GM12878 (cell line): ENCODE data around the gene GDI2. TPM values are rescaled to one million over a fixed set of nuclear protein-coding genes. Genes with fewer than 3 reads are reported as not detected.
A peak's percentile ranks its signal among the peaks of the same experiment; 100 is the strongest.

Experiments used
- ASH2L ChIP-seq: fragments of 300-600, 200-600 bp; sonication (generic); IDR thresholded peaks from 2 replicates; pipeline ENCODE4 v1.6.1; 2017; ENCODE audit warnings: low read depth, mild to moderate bottlenecking, borderline replicate concordance
- CBX3 ChIP-seq: fragments of 200-600 bp; sonication (generic); IDR thresholded peaks from 2 replicates; pipeline ENCODE4 v1.6.1; 2016; ENCODE audit warnings: low read depth, borderline replicate concordance
- HDAC6 ChIP-seq: fragments of 200-600 bp; sonication (generic); IDR thresholded peaks from one replicate; pipeline ENCODE4 v1.8.0; 2017; ENCODE audit warnings: antibody characterized with exemption; ENCODE audit not compliant: unreplicated experiment
- MTA2 ChIP-seq: fragments of 450-650 bp; IDR thresholded peaks from 2 replicates; pipeline ENCODE4 v1.6.1; 2016; ENCODE audit warnings: low read depth, mild to moderate bottlenecking, moderate library complexity
- NFXL1 ChIP-seq: fragments of 450-650 bp; IDR thresholded peaks from 2 replicates; pipeline ENCODE4 v1.6.1; 2017; ENCODE audit warnings: antibody characterized with exemption, mild to moderate bottlenecking, borderline replicate concordance
- NKRF ChIP-seq: fragments of 450-650 bp; conservative IDR thresholded peaks from 2 replicates; pipeline ENCODE4 v1.6.1; 2017; ENCODE audit warnings: mild to moderate bottlenecking, moderate library complexity
- NR2C1 ChIP-seq: fragments of 450-650 bp; IDR thresholded peaks from 2 replicates; pipeline ENCODE4 v1.6.1; 2017; ENCODE audit warnings: antibody characterized with exemption, mild to moderate bottlenecking, moderate library complexity
- NR2C2 ChIP-seq: IDR thresholded peaks from 2 replicates; pipeline ENCODE4 v1.6.1; 2011; ENCODE audit warnings: borderline replicate concordance, low read depth; ENCODE audit not compliant: control insufficient read depth, insufficient read length
- PAX5 ChIP-seq: IDR thresholded peaks from 2 replicates; pipeline ENCODE4 v1.6.1; 2011; ENCODE audit warnings: low read depth, low read length, borderline replicate concordance
- RELA ChIP-seq: fragments of 450-650 bp; IDR thresholded peaks from 2 replicates; pipeline ENCODE4 v1.8.0; 2014; ENCODE audit warnings: borderline replicate concordance; ENCODE audit not compliant: partially characterized antibody
- RELB ChIP-seq: fragments of 450-650 bp; IDR thresholded peaks from 2 replicates; pipeline ENCODE4 v1.6.1; 2017; ENCODE audit warnings: low read depth, mild to moderate bottlenecking, moderate library complexity
- SIX5 ChIP-seq: IDR thresholded peaks from 2 replicates; pipeline ENCODE4 v1.6.1; 2011; ENCODE audit warnings: mild to moderate bottlenecking, low read depth, low read length, moderate library complexity; ENCODE audit not compliant: severe bottlenecking
- SMARCA5 ChIP-seq: fragments of 450-650 bp; IDR thresholded peaks from 2 replicates; pipeline ENCODE4 v1.6.1; 2017; ENCODE audit warnings: mild to moderate bottlenecking
- SREBF1 ChIP-seq: IDR thresholded peaks from 2 replicates; pipeline ENCODE4 v1.6.1; 2012; ENCODE audit warnings: mild to moderate bottlenecking, low read length
- STAT3 ChIP-seq: IDR thresholded peaks from 2 replicates; pipeline ENCODE4 v1.6.1; 2011; ENCODE audit warnings: low read depth, low read length, improper control_type of control experiment
- TBL1XR1 ChIP-seq: IDR thresholded peaks from 2 replicates; pipeline ENCODE4 v1.6.1; 2012; ENCODE audit warnings: low read depth, low read length, improper control_type of control experiment
- USF1 ChIP-seq: IDR thresholded peaks from 2 replicates; pipeline ENCODE4 v1.6.1; 2011; ENCODE audit warnings: borderline replicate concordance, low read depth, mild to moderate bottlenecking, moderate library complexity, mixed read lengths, low read length; ENCODE audit not compliant: insufficient read depth; ENCODE audit errors: extremely low read length
- ZBTB40 ChIP-seq: fragments of 450-650 bp; IDR thresholded peaks from 2 replicates; pipeline ENCODE4 v1.6.1; 2016; ENCODE audit warnings: mild to moderate bottlenecking, moderate library complexity, borderline replicate concordance
- ZNF217 ChIP-seq: fragments of 450-650 bp; IDR thresholded peaks from 2 replicates; pipeline ENCODE4 v1.6.1; 2017; ENCODE audit warnings: antibody characterized with exemption, mild to moderate bottlenecking
- ZNF24 ChIP-seq: fragments of 450-650 bp; IDR thresholded peaks from 2 replicates; pipeline ENCODE4 v1.6.1; 2017; ENCODE audit warnings: antibody characterized with exemption, mild to moderate bottlenecking
- polyA plus RNA-seq, 11 experiments: library from polyadenylated mRNA; depleted of rRNA in 4 of 11; unstranded in 6 of 11; stranded (reverse) in 5 of 11; fragments of >200 nt; fragmentation: Nextera tagmentation in 4 of 11; fragmentation: Illumina TruSeq in 1 of 11; extraction: Ambion mirVana in 4 of 11; extraction: Trizol in 1 of 11; gene quantifications; 1 replicate in 1 of 11; 2 replicates in 10 of 11; pipeline versions ENCODE4 v1.2.1 to v1.2.3, GENCODE V29; 2011 to 2016; ENCODE audit warnings: inconsistent platforms in 2 of 11, missing spikeins in 2 of 11, low read depth in 1 of 11
- total RNA-seq, 4 experiments: library from RNA; depleted of rRNA in 3 of 4; stranded (reverse); fragments of >200 nt in 3 of 4; fragmentation: Illumina TruSeq in 1 of 4; extraction: Trizol in 1 of 4; gene quantifications; 2 replicates each; pipeline versions ENCODE4 v1.2.1 to v1.2.3, GENCODE V29; 2013 to 2021

The GDI2 gene
- total and polyA plus RNA-seq, 10 of the 15 experiments (the other 5 are each of a cell fraction or from before 2014, with no cell fraction given): 261 to 395 (median 276) TPM

- TF ChIP-seq NKRF (peak; percentile 97), PAX5 (no peak), ZNF24 (0 out of 2 replicates have a peak, but pooled peaks have one; percentile 48), SREBF1 (no peak), CBX3 (no peak), SMARCA5 (peak; percentile 21; the same call in 1 of the 2 replicates), NFXL1 (no peak), ZNF217 (peak; percentile 38; the same call in 1 of the 2 replicates), NR2C2 (no peak), NR2C1 (peak; percentile 59), HDAC6 (no peak), USF1 (peak; percentile 76), STAT3 (no peak), RELB (0 out of 2 replicates have a peak, but pooled peaks have one; percentile 23), ZBTB40 (peak; percentile 70; the same call in 1 of the 2 replicates), RELA (peak; percentile 66), ASH2L (peak; percentile 97; the same call in 1 of the 2 replicates), MTA2 (0 out of 2 replicates have a peak, but pooled peaks have one; percentile 17), TBL1XR1 (peak; percentile 30; the same call in 1 of the 2 replicates), SIX5 (peak; percentile 15)
These were observed at the start of gene GDI2 (continued) for GRCh38 chr10:5813341-5814109.
